Sciatic nerve (tissue), 2 donors: Measurements from ENCODE around the gene PDCD2L. TPM values are rescaled to one million over a fixed set of nuclear protein-coding genes. Genes with fewer than 3 reads are reported as not detected.

Experiments
- ATAC-seq: fragments of 200-7000 bp; cut with Tn5 transposase; one replicate; pipeline ENCODE4 v1.9.1; 2020; ENCODE audit warnings: mild to moderate bottlenecking, moderate library complexity
- DNase-seq: peaks from one replicate; pipeline ENCODE4 v3.0.0-alpha.2; 2020; ENCODE audit warnings: low spot score
- intact Hi-C: fragments of 100-400 bp; cut with DNase I; formaldehyde crosslinking; loops from one replicate; pipeline ENCODE4 v1.14.2; 2022
- total RNA-seq: library from RNA; stranded (reverse); fragmentation: NEBNext Ultra II Directional; extraction: Animal tissue kit (Norgen Biotek cat#: 25700); gene quantifications from one replicate; pipeline ENCODE4 v1.2.1, GENCODE V29; 2021
- donor health status: DM: no; HTN: no; CAD: no.
- donor health status: DM: no; HTN: no; CAD: no.

The PDCD2L gene
- total RNA-seq, 1 donor from 2014 or later = 11.6 TPM

DNA sequence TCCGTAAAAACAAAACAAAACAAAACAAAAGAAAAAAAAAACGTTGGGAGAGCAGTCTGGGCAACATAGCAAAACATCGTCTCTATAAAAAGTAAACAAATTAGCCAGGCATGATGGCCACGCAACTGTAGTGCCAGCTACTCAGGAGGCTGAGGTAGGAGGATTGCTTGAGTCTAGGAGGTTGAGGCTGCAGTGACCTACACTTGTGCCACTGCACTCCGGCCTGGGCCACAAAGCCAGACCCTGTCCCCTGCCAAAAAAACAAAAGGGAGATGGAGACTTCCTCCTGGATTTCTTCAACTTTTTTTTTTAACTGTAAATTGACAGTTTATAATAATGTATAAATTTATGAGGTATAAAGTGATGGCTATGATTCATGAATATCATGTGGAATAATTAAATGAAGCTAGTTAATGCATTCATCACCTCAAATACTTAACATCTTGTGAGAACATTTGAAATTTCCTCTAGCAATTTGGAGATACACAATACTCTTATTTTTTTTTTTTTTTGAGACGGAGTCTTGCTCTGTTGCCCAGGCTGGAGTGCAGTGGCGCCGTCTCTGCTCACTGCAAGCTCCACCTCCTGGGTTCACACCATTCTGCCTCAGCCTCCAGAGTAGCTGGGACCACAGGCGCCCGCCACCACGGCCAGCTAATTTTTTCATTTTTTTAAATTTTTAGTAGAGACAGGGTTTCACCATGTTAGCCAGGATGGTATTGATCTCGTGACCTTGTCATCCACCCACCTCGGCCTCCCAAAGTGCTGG, 1.9 kb downstream of the PDCD2L start:
- intact Hi-C loops = no loop called here
- DNase-seq (no peak), ATAC-seq (no peak)

DNA sequence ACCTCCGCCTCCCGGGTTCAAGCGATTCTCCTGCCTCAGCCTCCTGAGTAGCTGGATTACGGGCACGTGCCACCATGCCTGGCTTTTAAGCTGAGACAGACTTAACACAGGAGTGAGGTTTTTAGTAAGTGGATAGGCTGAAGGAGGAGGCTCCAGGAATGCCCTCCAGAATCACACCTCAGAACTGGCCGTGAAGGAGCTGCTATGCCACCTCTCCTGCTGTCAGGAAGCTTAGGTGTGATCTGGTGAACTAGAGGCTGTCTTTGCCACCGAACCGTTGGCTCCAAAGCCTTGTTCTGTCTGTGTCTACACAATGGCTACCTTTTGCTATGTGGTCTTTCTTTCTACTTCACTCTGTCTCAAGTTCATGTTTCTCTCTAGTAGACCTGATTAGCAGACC, 4.2 kb downstream of the PDCD2L start:
- no peak for ATAC-seq
- intact Hi-C loops = no loop called here
- peak; percentile 12 for DNase-seq

DNA sequence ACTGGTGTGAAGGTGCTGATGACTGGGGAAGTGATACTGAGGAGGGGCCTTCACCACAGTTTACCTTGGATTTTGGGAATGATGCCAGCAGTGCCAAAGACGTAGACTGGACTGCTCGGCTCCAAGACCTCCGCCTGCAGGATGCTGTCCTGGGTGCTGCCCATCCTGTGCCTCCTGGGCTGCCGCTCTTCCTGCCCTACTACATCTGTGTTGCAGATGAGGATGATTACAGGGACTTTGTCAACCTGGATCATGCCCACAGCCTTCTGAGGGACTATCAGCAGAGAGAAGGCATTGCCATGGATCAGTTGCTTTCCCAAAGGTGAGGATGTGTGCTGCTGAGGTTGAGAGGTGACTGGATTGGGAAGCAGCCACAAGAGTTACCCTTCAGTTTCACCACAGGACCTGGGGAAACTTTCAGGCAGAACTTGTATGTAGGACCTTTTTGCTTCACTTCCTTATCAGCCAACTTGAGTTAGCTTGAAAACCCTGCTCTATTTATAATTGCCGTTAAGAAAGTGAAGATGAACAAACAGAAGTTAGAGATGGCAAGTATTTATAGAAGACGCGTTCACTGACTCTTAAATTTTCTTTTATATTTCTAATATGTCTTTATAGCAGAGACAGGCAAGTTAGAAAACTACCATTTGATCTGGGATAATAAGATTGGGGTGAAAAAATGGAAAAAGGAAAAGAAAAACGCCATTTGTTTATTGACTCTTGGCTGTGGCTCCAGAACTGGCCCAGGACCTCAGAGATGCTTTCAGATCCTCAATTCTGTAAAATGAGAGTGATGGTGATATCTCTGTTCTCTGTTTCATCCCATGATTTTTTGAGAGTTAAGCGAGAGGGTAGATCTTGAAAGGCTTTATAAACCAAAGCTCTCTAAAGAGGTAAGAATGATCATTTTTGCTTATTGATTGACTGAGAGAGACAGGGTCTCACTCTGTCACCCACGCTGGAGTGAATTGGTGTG, 5.3 kb downstream of the PDCD2L start:
- DNase-seq (peak; percentile 4), ATAC-seq (no peak)
- intact Hi-C loops = no loop called here

DNA sequence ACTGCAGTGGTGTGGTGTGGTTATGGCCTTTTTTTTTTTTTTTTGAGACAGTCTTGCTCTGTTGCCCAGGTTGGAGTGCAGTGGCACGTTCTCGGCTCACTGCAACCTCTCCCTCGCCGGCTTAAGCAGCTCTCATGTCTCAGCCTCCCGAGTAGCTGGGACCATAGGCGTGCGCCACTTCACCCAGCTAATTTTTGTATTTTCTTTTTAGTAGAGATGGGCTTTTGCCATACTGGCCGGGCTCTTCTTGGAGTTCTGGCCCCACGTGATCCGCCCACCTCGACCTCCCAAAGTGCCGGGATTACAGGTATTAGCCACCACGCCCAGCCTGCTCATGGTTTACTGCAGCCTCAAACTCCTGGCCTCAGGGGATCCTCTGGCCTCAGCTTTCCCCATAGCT, 7.0 kb downstream of the PDCD2L start:
- ATAC-seq (no peak), DNase-seq (peak; percentile 23)
- intact Hi-C loops = no loop called here

DNA sequence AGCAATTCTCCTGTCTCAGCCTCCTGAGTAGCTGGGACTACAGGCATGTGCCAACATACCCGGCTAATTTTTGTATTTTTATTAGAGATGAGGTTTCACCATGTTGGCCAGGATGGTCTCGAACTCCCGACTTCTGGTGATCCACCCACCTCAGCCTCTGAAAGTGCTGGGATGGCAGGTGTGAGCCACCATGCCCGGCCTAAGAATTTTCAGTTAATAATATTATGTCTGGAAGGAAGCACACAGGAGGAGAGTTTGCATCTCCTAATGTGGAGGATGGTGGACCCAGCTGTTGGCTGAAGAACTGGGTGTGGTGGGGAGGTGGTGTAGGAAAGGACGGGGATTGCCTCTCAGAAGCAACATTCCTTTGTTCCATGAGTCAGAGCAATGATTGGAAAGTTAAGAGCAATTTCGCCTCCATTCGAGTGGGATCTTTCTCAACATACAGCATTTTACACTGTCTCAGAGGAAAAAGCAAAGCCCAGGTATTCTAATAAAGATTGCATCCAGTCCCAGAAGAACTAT, 11.9 kb downstream of the PDCD2L start:
- intact Hi-C loops = no loop called here
- no peak for ATAC-seq
- peak; percentile 7 for DNase-seq

DNA sequence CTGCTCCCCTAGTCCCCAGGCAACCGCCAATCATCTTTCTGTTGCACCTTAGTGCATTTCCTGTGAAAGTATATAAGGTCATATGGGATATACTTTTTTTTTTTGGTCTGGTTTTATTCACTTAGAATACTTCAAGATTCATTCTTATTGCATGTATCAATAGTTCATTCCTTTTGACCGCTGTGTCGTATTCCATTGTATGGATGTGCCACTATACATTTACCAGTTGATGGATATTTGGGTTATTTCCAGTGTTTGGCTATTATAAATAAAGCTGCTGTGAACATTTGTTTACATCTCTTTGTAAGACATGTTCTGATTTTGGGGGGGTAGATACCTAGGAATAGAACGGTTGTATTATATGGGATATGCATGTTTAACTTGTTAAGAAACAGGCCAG, 14.1 kb downstream of the PDCD2L start:
- no peak for DNase-seq
- intact Hi-C loops = no loop called here
- ATAC-seq = no peak

DNA sequence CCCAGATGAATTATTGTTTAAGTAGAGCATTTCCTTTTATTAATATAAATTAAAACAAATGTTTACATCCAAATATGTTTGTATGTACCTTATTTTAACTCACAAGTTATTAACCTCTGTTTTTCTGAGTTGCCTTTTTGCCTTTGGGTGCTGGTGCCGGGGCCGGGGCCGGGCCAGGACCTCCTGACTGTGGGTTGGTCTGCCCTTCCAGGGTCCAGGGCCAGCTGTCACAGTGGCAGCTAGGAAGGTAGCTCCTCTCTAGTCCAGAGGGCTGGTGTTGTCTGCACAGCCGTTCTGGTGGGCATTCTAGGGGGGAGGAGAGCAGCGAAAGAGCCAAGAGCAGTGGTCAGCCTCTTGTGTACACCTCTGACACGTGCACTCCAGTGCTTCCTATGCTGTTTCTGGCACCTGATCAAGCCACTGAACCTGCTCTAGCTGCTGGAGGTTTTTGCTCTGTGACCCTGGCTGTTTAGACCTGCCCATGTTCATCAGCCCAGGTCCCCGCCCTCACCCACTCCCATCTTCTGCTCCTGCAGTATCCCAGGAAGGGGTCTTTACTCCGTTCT, 22.0 kb downstream of the PDCD2L start:
- no peak for DNase-seq
- intact Hi-C loops = no loop called here

DNA sequence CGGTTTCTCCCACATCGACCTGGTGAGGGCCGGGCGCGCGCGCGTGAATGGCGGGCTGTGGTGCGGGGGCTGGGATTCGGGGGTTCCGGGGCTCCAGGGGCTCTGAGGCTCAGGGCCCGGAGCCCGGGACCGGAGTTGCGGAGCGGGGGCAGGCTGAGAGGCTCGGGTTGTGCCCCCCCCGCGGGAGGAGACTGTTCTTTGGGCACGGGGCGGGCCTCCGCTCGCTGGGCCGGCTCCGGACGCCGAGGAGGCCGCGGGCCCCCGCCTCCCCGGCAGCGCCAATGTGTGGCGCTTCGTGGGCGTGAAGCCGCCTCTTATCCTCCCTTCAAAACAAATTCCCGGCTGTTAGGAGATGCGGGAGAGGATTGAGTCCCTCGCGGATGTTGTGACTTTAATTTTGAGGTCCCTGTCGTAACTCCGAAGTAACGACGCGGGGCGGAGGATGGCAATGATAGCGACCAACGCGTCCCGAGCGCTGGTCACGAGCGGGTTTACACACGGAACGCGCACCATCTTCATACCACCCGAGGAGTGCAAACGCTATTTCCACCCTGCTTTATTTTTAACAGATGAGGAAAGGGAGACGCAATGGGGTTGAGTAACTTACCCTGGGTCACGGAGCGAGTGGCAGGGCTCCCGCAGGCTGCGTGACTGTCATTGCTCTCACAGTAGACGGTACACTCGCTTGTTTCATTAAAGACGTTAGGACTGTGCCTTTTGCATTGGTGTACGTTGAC, 24.5 kb downstream of the PDCD2L start:
- DNase-seq (no peak), ATAC-seq (peak; percentile 30)
- intact Hi-C loops = no loop called here

More for the DNA sequence above, 22.0 kb downstream of the PDCD2L start:
- no peak for ATAC-seq

DNA sequence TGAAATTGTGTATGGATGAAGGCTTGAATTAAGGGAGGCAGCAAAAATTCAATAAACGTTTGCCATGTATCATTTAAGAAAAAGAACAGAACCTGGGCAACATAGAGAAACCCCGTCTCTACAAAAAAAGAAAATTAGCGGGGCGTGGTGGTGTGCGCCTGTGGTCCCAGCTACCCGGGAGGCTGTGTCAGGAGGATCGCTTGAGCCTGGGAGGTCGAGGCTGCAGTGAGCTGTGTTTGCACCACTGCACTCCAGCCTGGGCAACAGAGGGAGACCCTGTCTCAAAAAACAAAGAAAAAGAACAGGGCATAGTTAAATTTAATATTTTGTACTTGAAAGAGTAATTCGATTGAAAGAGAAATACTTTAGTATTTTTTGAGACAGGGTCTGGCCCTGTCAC, 25.4 kb downstream of the PDCD2L start:
- intact Hi-C loops = no loop called here
- ATAC-seq = no peak

DNA sequence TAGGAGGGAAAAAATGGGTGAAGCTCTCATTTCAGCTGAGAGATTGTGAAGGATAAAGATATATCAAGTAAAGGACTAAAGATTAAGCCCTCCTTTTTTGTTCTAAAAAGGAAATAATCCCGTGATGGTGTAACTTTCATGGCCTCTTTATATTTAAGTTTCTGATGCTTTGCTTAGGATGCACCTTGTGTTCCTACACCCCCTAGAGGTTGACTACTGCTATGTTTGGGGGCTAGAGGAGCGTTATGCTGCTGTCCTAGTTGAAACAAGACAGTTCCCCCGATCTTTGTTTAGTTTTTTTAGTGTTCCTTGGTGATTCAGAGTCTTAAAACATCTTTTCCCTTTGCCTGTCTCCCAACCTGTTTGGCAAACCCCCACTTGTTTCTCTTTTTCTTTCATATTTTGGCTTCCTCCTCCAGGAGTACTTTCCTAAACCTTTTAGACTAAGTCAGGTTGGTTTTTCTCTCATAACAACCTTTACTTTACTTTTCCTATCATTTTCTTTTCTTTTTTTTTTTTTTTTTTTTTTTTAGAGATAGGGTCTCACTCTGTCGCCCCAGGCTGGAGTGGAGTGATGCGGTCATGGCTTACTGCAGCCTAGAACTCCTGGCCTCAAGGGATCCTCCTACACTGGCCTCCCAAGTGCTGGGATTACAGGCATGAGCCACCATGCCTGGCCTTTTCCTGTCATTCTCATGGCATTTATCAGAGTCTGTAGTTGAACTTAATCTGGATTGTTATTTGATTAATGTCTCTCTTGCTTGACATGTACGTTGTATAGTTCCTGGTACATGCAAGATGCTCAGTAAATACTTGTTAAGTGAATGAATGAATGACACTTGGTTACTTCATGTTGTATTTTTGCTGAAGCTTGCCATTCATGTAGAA, 26.8 kb downstream of the PDCD2L start:
- no peak for ATAC-seq
- intact Hi-C loops = no loop called here
- no peak for DNase-seq

More for the DNA sequence above, 25.4 kb downstream of the PDCD2L start:
- DNase-seq = no peak

DNA sequence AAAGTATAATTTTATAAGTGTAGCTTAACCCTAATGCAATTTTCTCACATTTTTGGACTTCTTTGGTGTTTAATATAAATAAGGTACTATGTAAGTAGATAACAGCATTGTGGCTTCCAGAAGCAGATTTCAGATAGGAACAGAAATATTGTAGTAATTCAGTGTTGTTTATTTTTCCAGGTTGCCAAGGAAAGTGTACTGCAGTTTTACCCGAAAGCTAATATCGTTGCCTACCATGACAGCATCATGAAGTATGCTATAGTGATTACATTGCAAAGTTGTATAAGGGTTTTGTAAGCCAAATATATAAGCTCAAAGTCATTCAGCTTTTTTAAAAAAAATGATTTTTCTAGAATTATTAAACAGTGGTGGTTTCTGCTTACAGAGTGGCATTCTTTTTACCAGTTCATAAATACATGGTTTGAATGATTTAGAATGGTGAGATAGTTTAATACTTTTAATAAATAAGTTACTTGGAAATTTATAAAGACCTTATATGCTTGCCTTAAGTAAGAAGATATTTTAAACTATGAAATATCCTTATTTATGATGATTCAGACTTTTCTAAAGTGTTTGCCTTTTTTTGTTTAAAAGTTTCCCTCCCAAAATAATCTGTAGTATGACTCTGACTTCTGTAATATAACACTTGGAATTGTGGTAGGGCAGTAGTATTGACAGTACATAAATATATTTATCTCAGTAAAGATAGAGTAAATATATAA, 27.6 kb downstream of the PDCD2L start:
- intact Hi-C loops = no loop called here
- DNase-seq (no peak), ATAC-seq (no peak)

DNA sequence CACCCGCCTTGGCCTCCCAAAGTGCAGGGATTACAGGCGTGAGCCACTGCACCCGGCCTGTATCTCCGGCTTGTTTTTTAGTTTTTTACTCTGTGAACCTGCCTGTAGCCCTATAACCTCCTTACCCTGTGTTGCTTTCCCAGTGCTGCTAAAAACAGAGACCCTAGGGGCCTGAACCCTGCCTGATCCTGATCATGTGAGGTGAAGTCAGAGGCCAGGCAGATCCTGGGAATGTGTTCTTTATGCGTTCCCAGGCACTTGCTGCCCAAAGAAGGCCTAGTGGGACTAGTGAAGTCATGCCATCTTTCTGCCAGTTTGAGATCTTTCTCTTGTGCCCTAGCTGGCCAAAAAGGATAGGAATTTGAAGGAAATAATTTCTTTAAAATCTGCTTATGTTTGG, 28.6 kb downstream of the PDCD2L start:
- DNase-seq = no peak
- intact Hi-C loops = no loop called here
- ATAC-seq = peak; percentile 89

DNA sequence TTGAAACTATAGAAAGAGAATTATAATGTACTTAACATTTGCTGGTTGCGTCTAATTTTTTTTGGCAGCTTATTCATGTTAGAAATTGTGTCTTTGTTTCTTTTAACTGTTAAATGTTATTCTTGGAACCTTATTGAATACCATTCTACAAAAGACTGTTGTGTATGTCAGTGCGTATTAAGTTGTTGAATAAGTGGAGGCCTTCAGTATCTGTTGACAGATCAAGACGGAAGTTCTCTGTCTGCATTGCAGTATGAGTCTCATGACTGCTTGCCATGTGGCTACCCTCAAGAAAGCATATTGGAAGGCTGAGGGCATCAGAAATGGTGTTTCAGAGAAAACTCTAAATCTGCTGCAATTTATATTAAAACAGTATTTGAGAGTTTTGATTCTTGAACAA, 32.5 kb downstream of the PDCD2L start:
- intact Hi-C loops = no loop called here
- DNase-seq (no peak), ATAC-seq (no peak)

DNA sequence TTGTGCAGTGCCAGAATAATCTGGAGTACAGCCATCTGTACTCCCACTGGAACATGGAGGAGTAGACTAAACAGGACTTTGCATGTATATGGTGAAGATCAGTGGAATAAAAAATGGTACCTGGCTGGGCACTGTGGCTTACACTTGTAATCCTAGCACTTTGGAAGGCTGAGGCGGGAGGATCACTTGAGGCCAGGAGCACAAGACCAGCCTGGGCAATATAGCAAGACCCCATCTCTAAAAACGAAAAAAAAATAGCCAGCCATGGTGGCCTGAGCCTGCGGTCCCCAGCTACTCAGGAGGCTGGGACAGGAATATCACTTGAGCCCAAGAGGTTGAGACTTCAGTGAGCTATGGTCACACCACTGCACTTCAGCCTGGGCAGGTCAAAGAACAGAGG, 44.0 kb downstream of the PDCD2L start:
- intact Hi-C loops = no loop called here
- DNase-seq = no peak

DNA sequence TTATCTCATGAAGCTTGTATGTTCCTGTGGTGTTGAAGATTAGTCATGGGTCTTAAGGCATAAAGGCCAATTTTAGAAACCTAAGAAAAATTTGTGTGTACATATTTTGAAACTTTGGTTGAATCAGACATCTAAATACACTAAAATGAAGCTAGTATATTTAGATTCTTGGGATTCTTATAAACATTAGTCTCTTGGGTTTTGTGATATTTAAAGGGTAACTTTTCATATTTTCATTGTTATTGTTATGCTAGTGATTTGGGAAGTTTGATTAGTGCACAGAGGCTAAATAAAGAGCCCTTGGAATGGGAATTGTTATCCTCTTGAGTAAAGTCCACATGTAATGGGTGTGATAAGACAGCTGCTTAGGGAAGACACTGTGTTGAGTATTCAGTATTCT, 48.5 kb downstream of the PDCD2L start:
- no peak for ATAC-seq

More for the DNA sequence above, 44.0 kb downstream of the PDCD2L start:
- ATAC-seq = no peak

DNA sequence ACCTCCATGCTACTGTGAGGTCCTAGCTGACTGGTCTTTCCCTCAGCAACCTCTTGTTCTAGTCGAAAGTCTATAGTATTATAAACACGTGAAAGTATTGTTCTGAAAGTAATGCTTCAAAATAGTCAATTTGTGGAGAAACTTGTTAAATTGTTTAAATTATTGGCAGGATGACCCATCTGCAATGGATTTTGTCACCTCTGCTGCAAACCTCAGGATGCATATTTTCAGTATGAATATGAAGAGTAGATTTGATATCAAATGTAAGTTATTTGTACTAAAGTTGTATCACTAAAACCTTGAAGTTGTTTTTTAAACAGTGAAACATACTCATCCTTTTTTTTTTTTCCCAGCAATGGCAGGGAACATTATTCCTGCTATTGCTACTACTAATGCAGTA, 49.9 kb downstream of the PDCD2L start:
- ATAC-seq (no peak), DNase-seq (no peak)
- intact Hi-C loops = no loop called here

More for the DNA sequence above, 48.5 kb downstream of the PDCD2L start:
- DNase-seq = no peak
- intact Hi-C loops = no loop called here

DNA sequence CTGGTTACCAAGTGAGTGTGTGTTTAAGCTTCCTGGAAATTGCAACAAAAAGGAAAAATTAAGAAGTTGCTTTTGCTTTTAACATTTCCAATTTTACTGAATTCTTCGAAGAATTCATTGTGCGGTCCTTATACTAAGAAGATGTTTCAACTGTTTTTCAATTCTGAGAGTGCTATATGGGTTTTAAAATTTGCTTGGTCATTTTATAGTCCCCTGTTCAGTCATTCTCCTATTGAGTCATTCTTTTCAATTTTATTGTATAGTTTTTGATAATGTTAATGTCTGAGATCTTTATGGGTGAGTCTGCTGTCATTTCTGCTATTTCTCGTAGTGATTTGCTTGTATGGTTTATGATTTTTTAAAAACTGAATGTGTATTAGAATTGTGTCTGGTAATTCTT, 50.5 kb downstream of the PDCD2L start:
- intact Hi-C loops = no loop called here
- DNase-seq (no peak), ATAC-seq (no peak)
